ENCODE measurements around the gene CENPA. TPM values are rescaled to one million over a fixed set of nuclear protein-coding genes. Genes with fewer than 3 reads are reported as not detected.

Gene CENPA
- total RNA-seq, 1 donor from 2014 or later = 55.0 TPM

DNA sequence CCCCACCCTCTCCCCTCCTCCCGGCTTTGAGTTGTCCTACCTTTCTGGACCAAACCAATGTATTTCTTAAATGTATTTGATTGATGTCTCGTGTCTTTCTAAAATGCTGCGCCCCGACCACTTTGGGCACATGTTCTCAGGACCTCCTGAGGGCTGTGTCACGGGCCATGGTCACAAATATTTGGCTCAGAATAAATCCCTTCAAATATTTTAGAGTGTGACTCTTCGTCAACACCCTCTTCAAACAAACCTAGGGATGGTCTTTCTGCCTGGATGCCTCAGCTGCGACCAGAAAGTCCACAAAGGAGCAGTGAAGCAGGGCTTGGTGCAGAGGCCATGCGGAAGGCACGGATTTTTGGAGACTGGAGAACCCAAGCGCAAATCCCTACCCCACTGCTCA lies 22.8 kb upstream of the CENPA start:
- Mint-ChIP-seq H3K9me3 (no peaks in the 10 kb centered on the region), H3K4me3 (peak overlapping the region; percentile 91), H3K4me1 (peaks cover 42% of the 10 kb centered on the region), H3K36me3 (peaks cover 1% of the 10 kb centered on the region), H3K27me3 (ENCODE audit: insufficient read depth, low read depth) (peaks cover 9% of the 10 kb centered on the region), H3K27ac (peak overlapping the region; percentile 72)
- Histone ChIP-seq H3K9me3 (ENCODE audit: low read depth) (no peaks in the 10 kb centered on the region), H3K36me3 (no peaks in the 10 kb centered on the region), H3K9ac (no peak overlapping the region), H3K27ac (no peak overlapping the region), H3K27me3 (no peaks in the 10 kb centered on the region), H2AFZ (replicated peaks) (no peak overlapping the region), H3K79me2 (ENCODE audit: low read depth) (peaks cover 10% of the 10 kb centered on the region), H3F3A (ENCODE audit: low read depth) (peaks cover 7% of the 10 kb centered on the region), H3K4me1 (peaks cover 11% of the 10 kb centered on the region), H4K20me1 (ENCODE audit: low read depth) (peaks cover 11% of the 10 kb centered on the region), H3K4me2 (no peak overlapping the region), H3K4me3 (no peak overlapping the region)
- DNase-seq (ENCODE audit: low spot score) = no peak
- no peak for TF ChIP-seq EZH2phosphoT487 (IDR thresholded peaks at IDR 0.05)
- no peak for TF ChIP-seq EZH2 (IDR thresholded peaks at IDR 0.05)
- TF ChIP-seq, protein P1, sequence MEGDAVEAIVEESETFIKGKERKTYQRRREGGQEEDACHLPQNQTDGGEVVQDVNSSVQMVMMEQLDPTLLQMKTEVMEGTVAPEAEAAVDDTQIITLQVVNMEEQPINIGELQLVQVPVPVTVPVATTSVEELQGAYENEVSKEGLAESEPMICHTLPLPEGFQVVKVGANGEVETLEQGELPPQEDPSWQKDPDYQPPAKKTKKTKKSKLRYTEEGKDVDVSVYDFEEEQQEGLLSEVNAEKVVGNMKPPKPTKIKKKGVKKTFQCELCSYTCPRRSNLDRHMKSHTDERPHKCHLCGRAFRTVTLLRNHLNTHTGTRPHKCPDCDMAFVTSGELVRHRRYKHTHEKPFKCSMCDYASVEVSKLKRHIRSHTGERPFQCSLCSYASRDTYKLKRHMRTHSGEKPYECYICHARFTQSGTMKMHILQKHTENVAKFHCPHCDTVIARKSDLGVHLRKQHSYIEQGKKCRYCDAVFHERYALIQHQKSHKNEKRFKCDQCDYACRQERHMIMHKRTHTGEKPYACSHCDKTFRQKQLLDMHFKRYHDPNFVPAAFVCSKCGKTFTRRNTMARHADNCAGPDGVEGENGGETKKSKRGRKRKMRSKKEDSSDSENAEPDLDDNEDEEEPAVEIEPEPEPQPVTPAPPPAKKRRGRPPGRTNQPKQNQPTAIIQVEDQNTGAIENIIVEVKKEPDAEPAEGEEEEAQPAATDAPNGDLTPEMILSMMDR (IDR thresholded peaks at IDR 0.05) = no peak

- peak within 1 kb of the TSS; percentile 88 for H3K4me2 ChIP-seq
- Mint-ChIP-seq H3K36me3 (peaks cover 1% of the 10 kb centered on the region), H3K4me1 (peaks cover 31% of the 10 kb centered on the region), H3K9me3 (no peaks in the 10 kb centered on the region), H3K27ac (peak within 1 kb of the TSS; percentile 72), H3K4me3 (peak within 1 kb of the TSS; percentile 91), H3K27me3 (ENCODE audit: insufficient read depth, low read depth) (peaks cover 9% of the 10 kb centered on the region)
- no peaks in the 10 kb centered on the region for H3K9me3 ChIP-seq (ENCODE audit: low read depth)
- no peak within 1 kb of the TSS for H3K27ac ChIP-seq
- peak within 1 kb of the TSS; percentile 77 for H2AFZ ChIP-seq (replicated peaks)
- H3F3A ChIP-seq (ENCODE audit: low read depth) = peaks cover 7% of the 10 kb centered on the region
- peaks cover 10% of the 10 kb centered on the region for H3K79me2 ChIP-seq (ENCODE audit: low read depth)
- H3K4me3 ChIP-seq = peak within 1 kb of the TSS; percentile 64
- peak within 1 kb of the TSS; percentile 8 for H3K9ac ChIP-seq
- H3K36me3 ChIP-seq = no peaks in the 10 kb centered on the region
- H4K20me1 ChIP-seq (ENCODE audit: low read depth) = peaks cover 18% of the 10 kb centered on the region
- DNase-seq (ENCODE audit: low spot score) = peak; percentile 89
- TF ChIP-seq EZH2phosphoT487 (IDR thresholded peaks at IDR 0.05) (no peak), EZH2 (IDR thresholded peaks at IDR 0.05) (no peak)
- TF ChIP-seq, protein P1 (IDR thresholded peaks at IDR 0.05) = no peak
- peaks cover 11% of the 10 kb centered on the region for H3K4me1 ChIP-seq
- no peaks in the 10 kb centered on the region for H3K27me3 ChIP-seq
Observed at GRCh38 chr2:26764078-26764887, 21.6 kb upstream of the CENPA start, which contains the start of gene SLC35F6. Gene SLC35F6 (plus strand): TSS chr2:26764284. CDS start chr2:26764350, 66 bp downstream.

DNA sequence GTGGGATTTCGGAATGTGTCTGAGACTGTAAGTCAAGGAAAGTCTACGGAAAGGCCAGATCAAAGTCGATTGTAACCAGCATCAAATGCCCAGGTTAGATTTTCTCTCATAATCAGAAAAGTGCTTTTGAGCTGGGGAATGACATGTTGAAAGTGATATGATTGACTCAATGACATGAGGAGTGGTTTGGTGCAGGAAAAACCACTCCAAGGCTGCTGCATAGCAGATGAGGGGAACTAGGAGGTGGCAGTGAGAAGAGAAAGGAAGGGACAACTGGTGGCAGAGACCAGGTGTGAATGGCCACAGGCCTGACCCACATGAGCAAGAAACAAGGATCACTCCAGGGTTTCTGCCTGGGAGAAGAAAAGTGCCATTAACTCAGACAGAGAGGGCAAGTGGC lies 20.9 kb upstream of the CENPA start:
- Mint-ChIP-seq H3K36me3 (peaks cover 1% of the 10 kb centered on the region), H3K4me1 (peaks cover 34% of the 10 kb centered on the region), H3K27me3 (ENCODE audit: insufficient read depth, low read depth) (peaks cover 9% of the 10 kb centered on the region), H3K4me3 (peak overlapping the region; percentile 91), H3K9me3 (no peaks in the 10 kb centered on the region), H3K27ac (no peak overlapping the region)
- H3K27ac ChIP-seq = no peak overlapping the region
- H3K27me3 ChIP-seq = no peaks in the 10 kb centered on the region
- TF ChIP-seq EZH2 (IDR thresholded peaks at IDR 0.05) = no peak
- TF ChIP-seq, protein P1 (IDR thresholded peaks at IDR 0.05) = no peak
- no peak for TF ChIP-seq EZH2phosphoT487 (IDR thresholded peaks at IDR 0.05)
- peaks cover 24% of the 10 kb centered on the region for H4K20me1 ChIP-seq (ENCODE audit: low read depth)
- no peaks in the 10 kb centered on the region for H3K36me3 ChIP-seq
- H3K9ac ChIP-seq = peak overlapping the region; percentile 8
- H2AFZ ChIP-seq (replicated peaks) = no peak overlapping the region
- peak overlapping the region; percentile 64 for H3K4me3 ChIP-seq
- peaks cover 10% of the 10 kb centered on the region for H3K79me2 ChIP-seq (ENCODE audit: low read depth)
- no peak for DNase-seq (ENCODE audit: low spot score)
- H3K4me2 ChIP-seq = peak overlapping the region; percentile 88
- peaks cover 7% of the 10 kb centered on the region for H3F3A ChIP-seq (ENCODE audit: low read depth)
- no peaks in the 10 kb centered on the region for H3K9me3 ChIP-seq (ENCODE audit: low read depth)
- H3K4me1 ChIP-seq = peaks cover 11% of the 10 kb centered on the region

All from neural progenitor cell (in vitro differentiated cells).